Trophoblast cell (in vitro differentiated cells and primary cell): ENCODE data around the gene BZW1.
A peak's percentile ranks its signal among the peaks of the same experiment; 100 is the strongest.

ENCODE experiments used
- DNase-seq, 2 donors: peaks; one replicate each; pipeline ENCODE4 v3.0.0-alpha.2; 2016
- H2AFZ ChIP-seq: 2 replicates; pipeline ENCODE4 v1.6.1; 2013; ENCODE audit warnings: low read length, moderate library complexity, mild to moderate bottlenecking; ENCODE audit not compliant: insufficient read depth, poor library complexity
- H2AK5ac ChIP-seq: 2 replicates; pipeline ENCODE4 v1.6.1; 2013; ENCODE audit warnings: mild to moderate bottlenecking, low read length
- H2BK120ac ChIP-seq: 2 replicates; pipeline ENCODE4 v1.6.1; 2013; ENCODE audit warnings: low read length, mild to moderate bottlenecking, moderate library complexity; ENCODE audit not compliant: insufficient read depth, poor library complexity
- H2BK12ac ChIP-seq: 2 replicates; pipeline ENCODE4 v1.6.1; 2013; ENCODE audit warnings: mild to moderate bottlenecking, low read length, moderate library complexity
- H2BK5ac ChIP-seq: 2 replicates; pipeline ENCODE4 v1.6.1; 2013; ENCODE audit warnings: low read length, low read depth, moderate library complexity, mild to moderate bottlenecking; ENCODE audit not compliant: poor library complexity
- H3K14ac ChIP-seq: 2 replicates; pipeline ENCODE4 v1.6.1; 2013; ENCODE audit warnings: mild to moderate bottlenecking, low read length
- H3K18ac ChIP-seq: 2 replicates; pipeline ENCODE4 v1.6.1; 2013; ENCODE audit warnings: mild to moderate bottlenecking, low read length
- H3K23ac ChIP-seq: 2 replicates; pipeline ENCODE4 v1.6.1; 2013; ENCODE audit warnings: low read length
- H3K27ac ChIP-seq: 2 replicates; pipeline ENCODE4 v1.5.1; 2013; ENCODE audit warnings: low read depth, mild to moderate bottlenecking, inconsistent platforms, low read length, moderate library complexity
- H3K27me3 ChIP-seq: 2 replicates; pipeline ENCODE4 v1.6.1; 2013; ENCODE audit warnings: inconsistent platforms, mild to moderate bottlenecking, low read length, moderate library complexity; ENCODE audit not compliant: insufficient read depth
- H3K36me3 ChIP-seq, 2 experiments: 1 replicate in 1 of 2; 2 replicates in 1 of 2; pipeline ENCODE4 v1.6.1; 2013; ENCODE audit warnings: low read length in 2 of 2, mild to moderate bottlenecking in 2 of 2, moderate library complexity in 1 of 2; ENCODE audit not compliant: insufficient read depth in 2 of 2, control insufficient read depth in 1 of 2
- H3K4ac ChIP-seq: 2 replicates; pipeline ENCODE4 v1.6.1; 2013; ENCODE audit warnings: low read depth, mild to moderate bottlenecking, low read length, moderate library complexity
- H3K4me1 ChIP-seq, 2 experiments: 1 replicate in 1 of 2; 2 replicates in 1 of 2; pipeline ENCODE4 v1.6.1; 2013; ENCODE audit warnings: low read length in 2 of 2, mild to moderate bottlenecking in 2 of 2, moderate library complexity in 1 of 2; ENCODE audit not compliant: insufficient read depth in 2 of 2, control insufficient read depth in 1 of 2
- H3K4me2 ChIP-seq: 2 replicates; pipeline ENCODE4 v1.6.1; 2013; ENCODE audit warnings: inconsistent platforms, mild to moderate bottlenecking, low read length, moderate library complexity
- H3K4me3 ChIP-seq: 2 replicates; pipeline ENCODE4 v1.5.1; 2013; ENCODE audit warnings: mild to moderate bottlenecking, low read depth, low read length, inconsistent platforms
- H3K79me1 ChIP-seq: one replicate; pipeline ENCODE4 v1.6.1; 2013; ENCODE audit warnings: low read length
- H3K79me2 ChIP-seq: 2 replicates; pipeline ENCODE4 v1.6.1; 2013; ENCODE audit warnings: low read length, mild to moderate bottlenecking; ENCODE audit not compliant: control insufficient read depth, insufficient read depth, poor library complexity
- H3K9ac ChIP-seq: 2 replicates; pipeline ENCODE4 v1.6.1; 2013; ENCODE audit warnings: mild to moderate bottlenecking, low read length
- H3K9me3 ChIP-seq: 2 replicates; pipeline ENCODE4 v1.6.1; 2013; ENCODE audit warnings: low read depth, mild to moderate bottlenecking, control low read depth, inconsistent platforms, low read length; ENCODE audit not compliant: insufficient read depth
- H4K12ac ChIP-seq: 2 replicates; pipeline ENCODE4 v1.6.1; 2013; ENCODE audit warnings: low read depth, mild to moderate bottlenecking, low read length, moderate library complexity
- H4K8ac ChIP-seq: 2 replicates; pipeline ENCODE4 v1.6.1; 2013; ENCODE audit warnings: low read depth, mild to moderate bottlenecking, low read length, moderate library complexity
- H4K91ac ChIP-seq: one replicate; pipeline ENCODE4 v1.6.1; 2013; ENCODE audit warnings: low read depth, mild to moderate bottlenecking, low read length, moderate library complexity
- WGBS: extraction: QIAGEN DNeasy Blood & Tissue Kit; methylation state at CpG from one replicate; pipeline ENCODE4 v1.1.7; 2013; ENCODE audit warnings: missing lambda C conversion rate; ENCODE audit not compliant: insufficient read length, insufficient coverage; ENCODE audit errors: extremely low coverage; 5-methylcytosine and 5-hydroxymethylcytosine counted together

BZW1 gene

GRCh38 chr2:200861617-200862155 lies 50.0 kb downstream of the BZW1 start:
- peaks cover 14 to 21% of the 10 kb centered on the region in 2 experiments for H3K36me3 ChIP-seq
- H3K18ac ChIP-seq, result no peak overlapping the region
- no peak overlapping the region for H4K12ac ChIP-seq
- H3K9ac ChIP-seq, result no peak overlapping the region
- DNase-seq, result no peak
- H3K4me3 ChIP-seq, result no peak overlapping the region
- H3K23ac ChIP-seq, result no peak overlapping the region
- no peak overlapping the region for H3K27ac ChIP-seq
- H2AK5ac ChIP-seq, result no peak overlapping the region
- WGBS, result no CpG with 5 or more reads among the region's 4 CpGs
- H2BK5ac ChIP-seq, result no peak overlapping the region
- H4K91ac ChIP-seq, result no peak overlapping the region
- H2BK12ac ChIP-seq, result no peak overlapping the region
- no peaks in the 10 kb centered on the region for H3K27me3 ChIP-seq
- no peaks in the 10 kb centered on the region for H3K4me1 ChIP-seq
- H3K79me1 ChIP-seq, result peaks cover 15% of the 10 kb centered on the region
- H2AFZ ChIP-seq, result no peak overlapping the region
- no peak overlapping the region for H2BK120ac ChIP-seq
- H3K79me2 ChIP-seq, result peaks cover 18% of the 10 kb centered on the region
- H3K9me3 ChIP-seq, result no peaks in the 10 kb centered on the region
- H3K4ac ChIP-seq, result peak overlapping the region; percentile 98
- peak overlapping the region; percentile 54 for H3K4me2 ChIP-seq
- no peak overlapping the region for H3K14ac ChIP-seq
- no peak overlapping the region for H4K8ac ChIP-seq

GRCh38 chr2:200862532-200863000 lies 50.9 kb downstream of the BZW1 start:
- H4K8ac ChIP-seq, result no peak overlapping the region
- no peaks in the 10 kb centered on the region for H3K4me1 ChIP-seq
- no CpG with 5 or more reads among the region's 13 CpGs for WGBS
- H2BK120ac ChIP-seq, result no peak overlapping the region
- H4K12ac ChIP-seq, result no peak overlapping the region
- H3K79me1 ChIP-seq, result peaks cover 15% of the 10 kb centered on the region
- no peak overlapping the region for H3K27ac ChIP-seq
- H3K36me3 ChIP-seq, result peaks cover 10 to 16% of the 10 kb centered on the region in 2 experiments
- H2BK5ac ChIP-seq, result no peak overlapping the region
- peak; percentile 47 to 68 for DNase-seq
- H3K4me3 ChIP-seq, result peak overlapping the region; percentile 73
- H2AK5ac ChIP-seq, result no peak overlapping the region
- H3K4me2 ChIP-seq, result peak overlapping the region; percentile 72
- no peak overlapping the region for H2AFZ ChIP-seq
- H4K91ac ChIP-seq, result no peak overlapping the region
- no peak overlapping the region for H2BK12ac ChIP-seq
- no peak overlapping the region for H3K23ac ChIP-seq
- no peaks in the 10 kb centered on the region for H3K27me3 ChIP-seq
- H3K4ac ChIP-seq, result peak overlapping the region; percentile 99
- H3K9ac ChIP-seq, result peak overlapping the region; percentile 50
- H3K9me3 ChIP-seq, result no peaks in the 10 kb centered on the region
- H3K18ac ChIP-seq, result no peak overlapping the region
- H3K79me2 ChIP-seq, result peaks cover 18% of the 10 kb centered on the region
- no peak overlapping the region for H3K14ac ChIP-seq

GRCh38 chr2:200863782-200864175 lies 52.1 kb downstream of the BZW1 start:
- H4K8ac ChIP-seq, result peak overlapping the region; percentile 96
- H4K12ac ChIP-seq, result peak overlapping the region; percentile 96
- peak overlapping the region; percentile 97 for H3K27ac ChIP-seq
- H2AFZ ChIP-seq, result peak overlapping the region; percentile 46
- H2BK120ac ChIP-seq, result peak overlapping the region; percentile 63
- peak in 1 of 2 donors; percentile 41 for DNase-seq
- H3K27me3 ChIP-seq, result no peaks in the 10 kb centered on the region
- H3K4me3 ChIP-seq, result peak overlapping the region; percentile 96
- H3K14ac ChIP-seq, result peak overlapping the region; percentile 99
- peak overlapping the region; percentile 72 for H3K4me2 ChIP-seq
- H3K79me1 ChIP-seq, result peaks cover 15% of the 10 kb centered on the region
- H3K36me3 ChIP-seq, result peaks cover 5 to 8% of the 10 kb centered on the region in 2 experiments
- no peaks in the 10 kb centered on the region for H3K9me3 ChIP-seq
- no peaks in the 10 kb centered on the region for H3K4me1 ChIP-seq
- peak overlapping the region; percentile 96 for H4K91ac ChIP-seq
- peak overlapping the region; percentile 92 for H3K9ac ChIP-seq
- peak overlapping the region; percentile 98 for H3K18ac ChIP-seq
- H3K79me2 ChIP-seq, result peaks cover 18% of the 10 kb centered on the region
- no CpG with 5 or more reads among the region's 19 CpGs for WGBS
- no peak overlapping the region for H3K23ac ChIP-seq
- peak overlapping the region; percentile 13 for H2AK5ac ChIP-seq
- H2BK5ac ChIP-seq, result peak overlapping the region; percentile 89
- H3K4ac ChIP-seq, result peak overlapping the region; percentile 99
- no peak overlapping the region for H2BK12ac ChIP-seq

- H2BK12ac ChIP-seq, result peak within 1 kb of the TSS; percentile 15
- H3K9me3 ChIP-seq, result no peaks in the 10 kb centered on the region
- no peak within 1 kb of the TSS for H3K23ac ChIP-seq
- peak within 1 kb of the TSS; percentile 99 for H3K14ac ChIP-seq
- H4K12ac ChIP-seq, result peak within 1 kb of the TSS; percentile 96
- H3K4me2 ChIP-seq, result peak within 1 kb of the TSS; percentile 72
- DNase-seq, result peak; percentile 94 to 98
- no peaks in the 10 kb centered on the region for H3K27me3 ChIP-seq
- H2AK5ac ChIP-seq, result peak within 1 kb of the TSS; percentile 14
- H3K4me1 ChIP-seq, result no peaks in the 10 kb centered on the region
- H2BK5ac ChIP-seq, result peak within 1 kb of the TSS; percentile 89
- peak within 1 kb of the TSS; percentile 46 for H2AFZ ChIP-seq
- H2BK120ac ChIP-seq, result peak within 1 kb of the TSS; percentile 63
- H3K79me1 ChIP-seq, result peaks cover 15% of the 10 kb centered on the region
- no CpG with 5 or more reads among the region's 89 CpGs for WGBS
- peak within 1 kb of the TSS; percentile 99 for H3K4ac ChIP-seq
- H3K27ac ChIP-seq, result peak within 1 kb of the TSS; percentile 97
- peak within 1 kb of the TSS; percentile 96 for H4K91ac ChIP-seq
- peak within 1 kb of the TSS; percentile 96 for H3K4me3 ChIP-seq
- H3K36me3 ChIP-seq, result peaks cover 2 to 4% of the 10 kb centered on the region in 2 experiments
- peak within 1 kb of the TSS; percentile 98 for H3K18ac ChIP-seq
- peaks cover 18% of the 10 kb centered on the region for H3K79me2 ChIP-seq
- H4K8ac ChIP-seq, result peak within 1 kb of the TSS; percentile 96
- H3K9ac ChIP-seq, result peak within 1 kb of the TSS; percentile 92
Measured at GRCh38 chr2:200864176-200865034, 52.7 kb downstream of the BZW1 start, which contains the start of gene CLK1. TSS of gene CLK1 (minus strand) at chr2:200864658. CDS start at chr2:200861862, 2,796 bp downstream.
